HG03045 (cell line): Measurements from ENCODE around the gene HIRA.

Source experiments
- ATAC-seq: cut with Tn5 transposase; IDR thresholded peaks from one replicate; pipeline ENCODE4 v1.9.1; 2021; ENCODE audit warnings: mild to moderate bottlenecking, moderate library complexity; ENCODE audit not compliant: unreplicated experiment

HIRA gene

DNA sequence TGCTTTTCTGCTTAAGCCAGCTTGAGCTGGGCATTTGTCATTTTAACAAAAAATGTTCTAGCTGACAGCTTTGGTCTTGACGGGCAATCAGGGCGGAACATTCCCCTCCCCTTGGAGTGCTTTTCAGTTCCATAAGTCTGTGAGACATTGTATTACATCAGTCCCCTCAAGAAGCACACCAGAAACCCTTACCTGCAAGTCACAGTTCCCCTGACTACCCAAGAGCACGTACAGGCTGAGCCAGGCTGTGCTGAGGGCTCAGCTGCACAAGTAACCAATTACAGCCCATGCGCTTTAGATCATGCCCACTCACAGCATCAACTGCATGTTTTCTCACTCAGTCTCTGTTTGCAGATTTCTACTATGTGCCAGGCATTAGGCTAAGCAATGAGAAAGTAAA lies 19.1 kb downstream of the HIRA start:
- ATAC-seq = no peak

DNA sequence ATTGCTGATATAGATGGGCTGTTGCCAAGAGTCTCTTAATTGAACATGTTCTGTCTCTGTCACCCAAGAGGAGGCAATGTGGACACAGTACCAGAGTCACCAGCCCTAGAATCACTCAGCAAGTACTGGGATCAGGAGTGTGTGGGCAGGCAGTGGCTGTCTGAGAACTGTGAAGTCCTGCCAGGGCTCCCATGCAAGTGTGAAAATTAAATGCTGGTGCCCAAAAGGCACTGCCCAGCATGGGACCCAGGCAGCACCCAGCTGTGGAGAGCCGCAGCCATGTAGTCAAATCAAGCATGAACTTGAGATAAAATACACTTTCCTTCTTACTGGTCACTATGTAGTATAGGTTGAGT lies 19.9 kb downstream of the HIRA start:
- no peak for ATAC-seq

DNA sequence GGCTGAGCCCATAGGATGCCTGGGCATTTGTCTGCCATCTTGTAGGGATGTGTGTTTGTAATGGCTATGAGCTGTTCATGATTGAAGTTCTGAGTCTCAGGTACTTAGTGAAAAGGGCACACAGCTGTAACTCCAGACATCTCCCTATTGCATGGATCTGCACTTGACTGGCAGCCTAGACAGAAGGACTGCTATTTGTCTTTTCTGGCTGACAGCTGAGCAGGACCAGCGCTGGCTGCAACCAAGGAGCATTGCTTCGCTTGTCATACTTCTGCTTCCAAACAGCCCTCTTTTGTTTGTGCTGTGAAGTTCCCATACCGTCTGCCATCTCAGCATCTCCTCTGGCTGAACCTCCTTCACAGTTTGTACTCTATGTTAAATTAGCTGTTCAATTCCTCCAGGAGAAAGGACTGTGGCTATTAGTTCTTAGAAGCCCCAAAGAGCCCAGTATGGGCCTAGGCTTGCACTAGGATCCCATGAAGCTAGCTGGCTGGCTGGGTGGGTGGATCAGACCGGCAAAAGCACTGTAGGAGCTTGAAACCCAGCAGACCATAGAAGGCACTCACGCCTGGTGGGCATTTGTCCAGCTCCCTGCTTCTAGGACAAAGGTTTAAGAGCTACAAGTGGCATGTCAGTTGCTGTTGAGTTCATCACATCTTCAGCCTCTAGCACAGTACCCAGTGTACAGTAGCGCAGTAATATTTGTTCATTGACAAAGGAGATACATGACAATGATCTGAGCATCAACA lies 20.4 kb downstream of the HIRA start:
- ATAC-seq = no peak

DNA sequence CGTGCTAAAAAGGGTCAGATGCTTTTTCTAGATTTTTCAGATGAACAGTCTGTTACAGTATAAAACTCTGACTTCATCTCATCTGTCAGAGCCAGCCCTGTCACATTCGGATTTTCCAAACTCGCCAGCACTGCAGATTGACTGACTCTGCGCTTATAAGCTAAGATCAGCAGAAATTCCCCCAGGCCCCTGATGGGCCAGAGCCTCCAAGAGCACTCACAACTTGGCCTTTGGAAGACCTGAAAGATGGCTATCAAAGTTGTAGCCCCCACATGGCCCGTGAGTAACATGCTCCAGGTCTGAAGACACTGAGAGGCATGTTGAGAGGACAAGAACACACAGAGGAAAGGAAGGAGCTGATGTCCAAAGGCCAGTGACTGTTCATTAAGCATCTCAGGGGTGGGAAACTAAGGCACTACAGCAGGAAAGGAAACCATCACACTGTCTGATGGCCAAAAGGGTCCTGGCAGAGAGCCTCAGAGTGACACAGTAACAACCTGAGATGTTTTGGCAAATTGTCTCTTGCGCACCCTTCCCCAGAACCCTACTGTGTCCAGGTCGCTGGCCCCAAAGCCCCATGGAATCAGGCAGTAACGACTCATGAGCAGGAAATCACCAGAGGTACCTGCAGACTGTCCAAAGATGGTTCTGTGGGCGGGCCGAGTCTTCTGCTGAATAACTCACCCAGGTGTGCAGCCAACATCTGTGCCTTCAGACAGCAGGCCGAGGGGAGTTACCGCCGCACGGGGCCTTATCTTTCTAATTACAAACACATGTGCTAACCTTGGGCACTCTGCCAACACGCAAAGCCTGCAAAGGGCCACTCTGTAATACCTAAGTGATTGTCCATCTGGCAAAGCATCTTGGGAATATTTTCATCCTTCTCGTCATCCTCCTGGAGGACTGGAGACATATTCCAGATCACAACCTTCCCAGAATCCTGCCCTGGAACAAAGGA lies 23.6 kb downstream of the HIRA start:
- ATAC-seq = no peak

DNA sequence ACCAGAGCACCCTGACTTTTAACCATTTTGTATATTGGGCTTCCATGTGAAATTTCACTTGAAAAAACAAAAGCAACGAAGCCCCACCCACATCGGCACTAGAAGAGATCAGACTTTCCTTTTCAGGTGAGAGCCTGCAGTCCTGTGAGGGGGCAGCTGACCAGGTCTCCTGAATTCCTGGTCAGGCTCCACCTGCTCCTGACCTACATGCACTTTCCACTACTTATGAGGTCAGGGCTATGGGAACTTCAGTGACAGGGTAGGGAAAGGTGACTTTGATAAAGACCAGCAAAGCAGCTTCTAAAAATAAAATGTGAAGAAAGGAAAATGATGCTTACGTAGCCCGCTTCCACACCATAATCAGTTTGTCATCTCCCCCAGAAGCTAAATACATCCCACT lies 24.7 kb downstream of the HIRA start:
- ATAC-seq = no peak

DNA sequence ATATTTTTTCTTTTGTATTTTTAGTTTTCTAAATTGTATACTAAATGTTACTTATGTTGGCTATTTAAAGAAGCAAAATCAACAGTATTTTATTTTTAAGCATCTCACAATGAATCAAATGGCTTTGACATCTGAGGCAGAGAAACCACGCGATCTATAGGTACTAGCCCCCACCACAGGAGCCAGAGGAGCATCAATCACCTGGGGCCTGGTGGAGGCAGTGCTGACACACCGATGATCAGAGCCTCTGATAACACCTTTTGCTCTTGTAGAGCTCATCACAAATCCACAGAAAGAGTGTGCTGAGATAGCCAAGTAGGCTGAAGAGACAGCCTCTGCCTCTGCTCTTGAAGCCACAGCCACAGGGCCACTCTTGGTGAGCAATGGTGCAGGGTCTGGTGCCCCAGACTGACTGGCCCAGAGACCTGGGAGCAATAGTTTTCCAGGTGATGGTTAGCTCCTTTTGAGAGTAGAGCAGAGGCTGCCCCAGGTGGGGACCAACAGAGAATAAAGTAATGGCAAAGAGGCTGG lies 25.2 kb downstream of the HIRA start:
- ATAC-seq = no peak

DNA sequence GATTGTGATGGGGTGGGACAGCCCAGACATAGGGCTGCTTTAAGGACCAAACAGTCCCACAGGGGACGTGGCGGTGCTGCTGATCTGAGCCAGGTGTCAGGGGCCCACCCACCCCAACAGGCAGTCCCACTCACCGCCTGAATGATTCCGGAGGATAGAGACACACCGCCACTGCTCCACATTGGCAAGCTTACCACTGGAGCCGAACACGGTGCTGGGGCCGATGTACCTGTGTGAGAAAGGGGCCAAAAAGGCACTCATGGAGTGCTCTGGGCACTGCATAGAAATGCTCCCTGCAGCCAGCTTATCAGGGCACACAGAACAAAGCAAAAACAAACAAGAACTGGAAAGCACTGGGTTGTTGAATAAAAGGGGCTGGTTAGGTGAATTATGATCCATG lies 25.9 kb downstream of the HIRA start:
- ATAC-seq = no peak

DNA sequence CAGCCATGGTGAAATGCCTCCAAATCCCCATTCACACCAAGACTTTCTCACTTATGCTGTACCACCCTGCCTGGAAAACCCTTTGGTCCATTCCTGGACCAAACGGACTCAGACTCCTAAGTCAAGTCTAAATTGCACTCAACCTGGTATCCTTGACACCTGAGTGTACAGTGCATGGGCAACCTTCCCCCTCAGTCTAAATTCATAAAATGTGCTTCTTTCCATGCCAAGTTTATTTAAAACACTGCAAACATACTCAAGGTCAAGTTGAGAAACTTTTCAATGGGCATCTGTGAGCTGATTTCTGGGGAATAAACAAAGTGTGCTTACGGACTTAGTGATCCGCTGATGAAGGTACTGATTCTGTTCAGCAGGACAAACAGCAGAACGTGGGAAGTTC lies 26.4 kb downstream of the HIRA start:
- no peak for ATAC-seq

DNA sequence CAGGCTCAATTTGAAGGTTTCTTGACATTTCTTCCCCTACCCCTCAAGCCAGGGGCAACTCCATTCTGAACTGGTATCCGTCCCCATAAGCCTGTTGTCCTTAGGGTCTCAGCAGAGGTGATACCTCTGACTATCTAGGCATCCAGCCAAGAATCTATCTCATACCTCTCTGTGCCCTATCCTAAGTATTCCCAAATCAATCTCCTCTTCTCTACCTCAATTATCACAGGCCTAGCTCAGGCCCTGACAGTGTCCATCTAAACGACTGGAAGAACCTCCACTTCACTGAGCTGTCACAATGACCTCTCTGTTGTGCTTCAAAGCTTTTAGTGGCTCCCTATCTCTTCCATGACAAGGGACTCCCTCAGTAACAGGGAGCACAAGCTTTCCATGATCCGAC lies 26.9 kb downstream of the HIRA start:
- no peak for ATAC-seq

DNA sequence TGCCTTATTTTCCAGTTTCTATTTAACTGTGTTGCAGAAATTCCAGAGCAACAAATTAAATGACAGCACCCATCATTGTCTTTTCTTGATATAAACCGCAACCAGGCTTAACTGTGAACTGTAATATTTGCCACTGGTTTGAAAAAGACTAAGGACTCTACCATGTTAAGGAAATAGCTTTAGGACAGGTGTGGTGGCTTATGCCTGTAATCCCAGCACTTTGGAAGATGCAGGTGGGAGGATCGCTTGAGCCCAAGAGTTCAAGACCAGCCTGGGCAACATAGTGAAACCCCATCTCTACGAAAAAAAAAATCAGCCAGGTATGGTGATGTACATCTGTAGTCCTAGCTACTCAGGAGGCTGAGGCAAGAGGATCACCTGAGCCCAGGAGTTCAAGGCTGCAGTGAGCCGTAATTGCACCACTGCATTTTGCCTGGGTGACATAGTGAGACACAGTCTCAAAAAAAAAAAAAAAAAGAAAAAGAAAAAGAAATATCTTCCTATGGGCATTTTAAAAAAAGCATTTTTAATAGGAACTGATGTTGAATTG lies 28.8 kb downstream of the HIRA start:
- no peak for ATAC-seq

DNA sequence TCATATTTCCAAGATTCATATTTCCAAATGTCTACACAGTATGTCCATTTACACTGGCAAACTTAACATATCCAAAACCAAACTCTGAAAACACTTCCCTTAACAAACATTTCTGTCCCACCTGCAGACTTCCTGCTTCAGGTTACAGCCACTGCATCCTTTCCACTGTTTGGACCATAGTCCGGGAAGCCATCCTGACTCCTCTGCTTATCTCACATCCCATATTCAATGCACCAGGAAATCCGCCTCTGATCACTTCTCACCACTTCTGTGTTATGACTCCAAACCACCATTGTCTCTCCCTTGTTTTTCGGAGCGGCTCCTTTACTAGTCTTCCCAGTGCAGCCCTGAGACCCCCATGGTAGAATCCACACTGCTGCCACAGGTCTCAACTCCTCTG lies 30.1 kb downstream of the HIRA start:
- no peak for ATAC-seq

DNA sequence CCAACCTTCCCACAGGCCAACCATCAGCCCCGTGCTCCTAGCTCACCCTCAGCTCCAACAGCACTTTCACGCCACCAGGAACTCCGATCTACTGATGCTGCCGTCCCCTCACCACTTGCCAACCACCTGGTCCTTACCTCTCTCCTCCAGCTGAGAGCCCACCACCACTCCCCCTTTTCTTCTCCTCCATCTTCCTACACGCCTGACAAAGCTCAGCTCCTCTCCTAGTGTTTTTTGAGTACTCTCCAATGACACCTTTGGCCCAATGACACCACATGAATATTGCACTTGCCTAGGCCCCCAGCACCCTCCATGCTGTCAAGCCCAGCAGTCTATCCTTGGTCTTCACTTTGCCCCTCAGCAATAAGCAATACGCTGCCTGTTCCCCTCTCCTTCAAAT lies 30.7 kb downstream of the HIRA start:
- no peak for ATAC-seq

DNA sequence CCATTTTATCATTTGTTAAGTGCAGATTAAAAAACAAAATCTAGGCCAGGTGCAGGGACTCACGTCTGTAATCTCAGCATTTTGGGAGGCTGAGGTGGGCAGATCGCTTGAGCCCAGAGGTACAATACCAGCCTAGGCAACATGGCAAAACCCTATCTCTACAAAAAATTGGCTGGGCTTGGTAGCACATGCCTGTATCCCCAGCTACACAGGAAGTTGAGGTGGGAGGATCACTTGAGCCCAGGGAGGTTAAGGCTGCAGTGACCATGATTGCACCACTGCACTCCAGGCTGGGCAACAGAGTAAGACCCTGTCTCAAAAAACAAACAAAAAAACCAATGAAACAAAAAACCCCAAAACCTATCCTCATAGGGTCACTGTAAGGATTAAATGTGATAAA lies 32.9 kb downstream of the HIRA start:
- no peak for ATAC-seq

DNA sequence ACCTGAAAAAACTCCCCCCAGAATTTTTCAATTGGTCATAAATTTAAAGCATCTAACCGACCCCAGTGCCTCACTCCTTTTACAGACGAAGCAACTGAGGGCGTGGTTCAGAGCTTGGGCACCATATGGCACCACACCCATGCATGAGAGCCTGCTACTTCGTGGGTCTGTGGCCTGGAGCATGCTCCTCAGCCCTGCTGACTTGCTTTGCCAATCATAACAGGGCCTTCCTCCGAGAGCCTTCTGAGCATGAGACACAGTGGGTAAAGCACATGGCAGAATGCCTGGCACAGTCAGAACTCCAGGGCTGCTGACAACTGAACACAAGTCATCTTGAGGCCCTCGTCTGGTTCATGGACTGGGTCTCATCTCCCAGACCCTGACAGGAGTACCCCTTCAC lies 33.3 kb downstream of the HIRA start:
- no peak for ATAC-seq

DNA sequence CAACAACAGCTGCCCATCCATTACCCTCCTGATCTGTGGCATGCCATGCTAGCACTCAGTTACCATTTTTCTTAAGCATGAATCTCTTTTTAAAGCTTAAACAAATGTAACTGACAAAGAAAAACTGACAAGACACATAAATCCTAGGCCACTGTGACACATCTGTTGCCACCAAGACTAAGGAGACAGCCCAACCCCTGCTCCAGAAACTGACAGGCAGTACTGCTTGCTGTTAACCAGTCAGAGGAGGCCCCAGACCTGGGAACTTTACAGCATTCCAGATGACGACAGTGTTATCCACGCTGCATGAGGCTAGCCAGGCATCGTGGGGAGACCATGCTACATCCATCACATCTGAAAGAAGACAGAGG lies 33.8 kb downstream of the HIRA start:
- ATAC-seq = no peak

DNA sequence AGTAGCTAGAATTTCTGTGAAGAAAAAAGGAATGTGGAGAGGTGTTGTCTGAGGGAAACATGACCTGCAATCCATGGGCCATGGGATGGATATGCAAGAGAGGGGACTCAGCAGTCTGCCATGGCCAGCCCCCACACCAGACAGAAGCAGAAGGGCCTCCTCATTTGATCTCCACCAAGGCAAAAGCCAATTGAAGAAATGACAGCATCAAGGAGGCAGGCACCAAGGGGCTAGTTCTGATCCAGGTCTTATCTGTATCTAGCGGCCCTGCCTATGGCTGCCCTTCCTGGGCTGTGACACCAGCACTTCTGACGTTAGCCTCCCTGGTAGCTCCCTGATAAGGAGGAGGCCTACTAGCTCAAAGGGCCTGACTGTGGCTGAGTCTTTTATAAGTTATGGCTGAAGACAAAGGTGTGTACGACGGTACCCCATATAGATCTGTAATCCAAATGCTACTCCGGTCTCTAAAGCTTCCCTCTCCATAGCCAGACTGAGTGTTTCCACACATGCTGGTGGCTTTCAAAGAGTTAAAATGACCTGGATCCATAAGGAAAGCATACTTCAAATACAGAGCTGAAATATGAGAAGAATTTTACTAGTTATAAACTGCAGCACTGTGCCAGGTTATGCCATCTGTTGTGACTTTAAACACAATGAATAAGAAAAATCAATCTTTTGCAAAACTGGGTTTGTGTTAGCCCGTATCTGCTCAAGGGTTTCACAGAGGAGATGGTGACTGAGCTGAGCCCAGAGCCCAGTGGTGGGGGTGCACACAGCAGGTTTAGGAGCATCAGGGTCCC lies 34.4 kb downstream of the HIRA start:
- ATAC-seq = no peak

DNA sequence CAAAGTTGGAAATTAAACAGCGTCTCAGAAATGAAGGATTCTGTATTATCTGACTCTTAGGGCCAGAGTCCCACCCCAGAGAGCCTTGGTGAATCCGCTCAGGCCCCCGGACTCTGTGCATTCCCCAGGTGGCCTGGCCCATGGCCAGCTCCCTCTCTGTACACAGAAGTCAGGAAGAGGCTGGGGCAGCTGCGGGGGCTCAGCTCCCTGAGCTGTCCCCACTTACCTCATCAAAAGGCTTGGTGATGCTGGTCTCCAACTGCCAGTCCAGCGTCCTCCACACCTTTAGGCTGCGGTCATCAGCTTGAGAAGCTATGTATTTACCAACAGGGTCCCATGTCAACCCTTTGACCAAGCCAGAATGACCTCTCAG lies 35.0 kb downstream of the HIRA start:
- ATAC-seq = no peak

DNA sequence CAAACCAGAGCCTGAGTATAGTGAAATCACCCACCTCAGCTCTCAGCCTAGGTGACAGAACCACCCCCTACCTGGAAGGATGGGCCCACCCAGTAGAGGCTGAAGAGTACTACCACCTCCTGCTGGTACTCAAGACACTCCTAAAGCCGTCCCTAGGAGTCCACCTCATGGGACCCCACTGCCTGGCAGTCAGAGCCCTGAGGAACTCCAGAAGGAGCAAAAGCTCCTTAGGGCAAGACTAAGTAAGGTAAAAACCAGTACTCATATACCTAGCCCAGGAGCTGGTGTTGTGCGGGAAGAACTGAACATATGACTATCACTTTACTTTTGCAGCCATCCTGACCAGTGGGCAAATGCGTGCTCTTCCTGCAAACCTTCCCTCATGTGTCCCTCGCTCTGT lies 36.3 kb downstream of the HIRA start:
- no peak for ATAC-seq

DNA sequence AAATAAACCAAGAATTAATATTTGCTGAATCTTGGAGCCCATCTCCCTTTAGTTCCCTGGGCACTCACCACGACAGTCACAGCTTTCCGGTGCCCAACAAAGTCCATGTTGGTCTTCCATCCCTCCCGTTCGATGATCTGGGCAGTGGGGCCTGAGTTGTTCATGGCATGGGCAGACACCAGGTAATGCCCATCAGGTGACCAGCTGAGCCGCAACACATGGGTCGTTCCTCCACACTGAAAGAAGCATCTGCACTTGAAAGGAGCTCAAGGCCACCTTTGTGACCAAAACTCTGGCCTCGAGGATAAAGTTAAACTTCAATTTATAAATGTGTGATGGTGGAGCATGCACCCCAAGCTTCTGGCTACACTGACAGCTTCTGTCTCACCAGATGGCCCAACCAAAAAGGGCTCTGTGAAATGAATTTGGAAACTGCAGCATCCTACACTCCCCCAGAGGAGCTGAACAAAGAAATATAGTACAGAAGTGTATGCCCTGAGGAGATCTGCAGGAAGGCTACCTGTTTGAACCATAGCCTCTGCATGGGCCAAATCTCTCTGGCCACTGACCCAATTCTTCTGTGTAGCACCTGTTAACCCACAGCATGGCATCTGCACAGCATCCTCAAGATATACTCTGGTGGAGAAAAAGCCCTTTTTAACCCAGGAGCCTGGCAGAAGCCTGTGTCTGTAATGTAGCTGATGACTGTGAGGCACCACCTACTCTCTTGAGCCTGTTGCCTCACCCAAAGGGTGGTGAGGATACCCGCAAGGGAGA lies 37.1 kb downstream of the HIRA start:
- no peak for ATAC-seq

DNA sequence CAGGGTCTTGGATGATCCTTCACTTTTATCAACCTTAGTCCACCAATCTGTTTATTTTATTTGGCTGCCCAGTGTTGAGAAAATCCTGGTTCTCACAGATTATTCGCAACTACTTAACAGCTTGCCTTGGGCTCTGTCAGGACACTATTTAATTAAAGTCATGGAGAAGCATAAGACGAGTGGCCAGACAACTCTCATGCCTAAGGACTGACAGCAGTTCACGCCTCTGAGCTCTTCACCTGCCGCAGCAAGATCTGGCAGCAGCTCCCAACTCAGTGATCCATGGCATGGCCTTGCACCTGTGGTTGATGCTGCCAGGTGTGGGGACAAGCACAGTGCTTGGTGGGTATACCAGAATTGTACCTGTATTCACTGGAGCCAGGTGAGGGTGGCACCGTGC lies 37.8 kb downstream of the HIRA start:
- ATAC-seq = no peak
